H9 (cell line): ENCODE measurements around the gene CASP8. TPM values are rescaled to one million over a fixed set of nuclear protein-coding genes. Genes with fewer than 3 reads are reported as not detected.

ENCODE experiments used
- DNase-seq: peaks from one replicate; pipeline ENCODE4 v3.0.0-alpha.2; 2017
- H2AFZ ChIP-seq: one replicate; pipeline ENCODE4 v1.6.1; 2013; ENCODE audit warnings: mild to moderate bottlenecking, low read length, control low read depth, moderate library complexity
- H2AK5ac ChIP-seq: 2 replicates; pipeline ENCODE4 v1.6.1; 2013; ENCODE audit warnings: low read length, control low read depth, mixed read lengths; ENCODE audit not compliant: insufficient read length
- H2BK120ac ChIP-seq: one replicate; pipeline ENCODE4 v1.6.1; 2013; ENCODE audit warnings: low read depth, mild to moderate bottlenecking, low read length, control low read depth, inconsistent platforms; ENCODE audit not compliant: poor library complexity, severe bottlenecking
- H2BK12ac ChIP-seq: 2 replicates; pipeline ENCODE4 v1.6.1; 2013; ENCODE audit warnings: low read length, control low read depth, mixed read lengths, low read depth; ENCODE audit not compliant: insufficient read length
- H2BK15ac ChIP-seq: 2 replicates; pipeline ENCODE4 v1.6.1; 2013; ENCODE audit warnings: low read depth, low read length, control low read depth
- H2BK20ac ChIP-seq: one replicate; pipeline ENCODE4 v1.6.1; 2013; ENCODE audit warnings: low read depth, mild to moderate bottlenecking, low read length, control low read depth, inconsistent platforms; ENCODE audit not compliant: poor library complexity, severe bottlenecking
- H2BK5ac ChIP-seq: 2 replicates; pipeline ENCODE4 v1.6.1; 2013; ENCODE audit warnings: low read length, control low read depth, mixed read lengths; ENCODE audit not compliant: insufficient read length
- H3K14ac ChIP-seq: 2 replicates; pipeline ENCODE4 v1.6.1; 2013; ENCODE audit warnings: low read length, control low read depth; ENCODE audit not compliant: insufficient read depth
- H3K18ac ChIP-seq: 2 replicates; pipeline ENCODE4 v1.6.1; 2013; ENCODE audit warnings: low read depth, mild to moderate bottlenecking, mixed read lengths, low read length, control low read depth; ENCODE audit not compliant: insufficient read length
- H3K23ac ChIP-seq: 2 replicates; pipeline ENCODE4 v1.6.1; 2013; ENCODE audit warnings: low read length, control low read depth, mixed read lengths, low read depth; ENCODE audit not compliant: insufficient read length
- H3K23me2 ChIP-seq: 2 replicates; pipeline ENCODE4 v1.6.1; 2013; ENCODE audit warnings: low read depth, mild to moderate bottlenecking, mixed read lengths, low read length, control low read depth; ENCODE audit not compliant: insufficient read length, poor library complexity, severe bottlenecking
- H3K27ac ChIP-seq: 2 replicates; pipeline ENCODE4 v1.5.1; 2013; ENCODE audit warnings: low read length, control low read depth, mixed read lengths, low read depth; ENCODE audit not compliant: insufficient read length
- H3K27me3 ChIP-seq: 2 replicates; pipeline ENCODE4 v1.6.1; 2013; ENCODE audit warnings: low read length, control low read depth, inconsistent platforms; ENCODE audit not compliant: insufficient read depth
- H3K4ac ChIP-seq: 2 replicates; pipeline ENCODE4 v1.6.1; 2013; ENCODE audit warnings: low read depth, mild to moderate bottlenecking, control low read depth, inconsistent platforms, low read length, moderate library complexity
- H3K4me1 ChIP-seq: 2 replicates; pipeline ENCODE4 v1.6.1; 2013; ENCODE audit warnings: low read length, control low read depth, inconsistent platforms; ENCODE audit not compliant: insufficient read depth
- H3K4me2 ChIP-seq: 2 replicates; pipeline ENCODE4 v1.6.1; 2013; ENCODE audit warnings: low read length, control low read depth, mixed read lengths; ENCODE audit not compliant: insufficient read length, insufficient read depth
- H3K56ac ChIP-seq: 2 replicates; pipeline ENCODE4 v1.6.1; 2013; ENCODE audit warnings: low read depth, mild to moderate bottlenecking, mixed read lengths, low read length, control low read depth; ENCODE audit not compliant: insufficient read length
- H3K79me1 ChIP-seq: 2 replicates; pipeline ENCODE4 v1.6.1; 2013; ENCODE audit warnings: low read depth, mild to moderate bottlenecking, moderate library complexity, low read length, control low read depth, inconsistent platforms; ENCODE audit not compliant: insufficient read depth, poor library complexity, severe bottlenecking
- H3K79me2 ChIP-seq: 2 replicates; pipeline ENCODE4 v1.6.1; 2013; ENCODE audit warnings: low read length, control low read depth, inconsistent platforms; ENCODE audit not compliant: insufficient read depth
- H3K9ac ChIP-seq: 2 replicates; pipeline ENCODE4 v1.6.1; 2013; ENCODE audit warnings: low read length, control low read depth, mixed read lengths; ENCODE audit not compliant: insufficient read length; ENCODE audit errors: extremely low read depth
- H3K9me3 ChIP-seq: one replicate; pipeline ENCODE4 v1.6.1; 2013; ENCODE audit warnings: low read depth, low read length, inconsistent platforms; ENCODE audit not compliant: control insufficient read depth
- H3T11ph ChIP-seq: one replicate; pipeline ENCODE4 v1.6.1; 2013; ENCODE audit warnings: mild to moderate bottlenecking, low read length, control low read depth, inconsistent platforms
- H4K20me1 ChIP-seq: one replicate; pipeline ENCODE4 v1.6.1; 2013; ENCODE audit not compliant: control insufficient read depth, insufficient read length, insufficient read depth
- H4K5ac ChIP-seq: 2 replicates; pipeline ENCODE4 v1.6.1; 2013; ENCODE audit warnings: low read depth, mild to moderate bottlenecking, mixed read lengths, low read length, control low read depth; ENCODE audit not compliant: insufficient read length
- H4K8ac ChIP-seq: replicated peaks from 2 replicates; pipeline ENCODE4 v1.6.1; 2013; ENCODE audit warnings: low read length, control low read depth, mixed read lengths, low read depth; ENCODE audit not compliant: insufficient read length
- H4K91ac ChIP-seq: 2 replicates; pipeline ENCODE4 v1.6.1; 2013; ENCODE audit warnings: low read depth, mild to moderate bottlenecking, moderate library complexity, mixed read lengths, low read length, control low read depth; ENCODE audit not compliant: insufficient read length
- H3K27ac Mint-ChIP-seq, 3 experiments: 2 replicates in 2 of 3; 3 replicates in 1 of 3; pipeline ENCODE4 v1.8.0; 2020 to 2021; ENCODE audit warnings: mixed read lengths in 3 of 3, mild to moderate bottlenecking in 1 of 3, moderate library complexity in 1 of 3
- H3K27me3 Mint-ChIP-seq: 2 replicates; pipeline ENCODE4 v1.8.0; 2021; ENCODE audit warnings: low read depth, mild to moderate bottlenecking, moderate library complexity, mixed read lengths
- H3K36me3 Mint-ChIP-seq, 3 experiments: 2 replicates in 2 of 3; 3 replicates in 1 of 3; pipeline ENCODE4 v1.8.0; 2020 to 2021; ENCODE audit warnings: low read depth in 3 of 3, mixed read lengths in 3 of 3; ENCODE audit not compliant: insufficient read depth in 1 of 3
- H3K4me1 Mint-ChIP-seq, 2 experiments: 2 replicates each; pipeline ENCODE4 v1.8.0; 2020; ENCODE audit warnings: mixed read lengths in 2 of 2
- H3K4me3 Mint-ChIP-seq, 2 experiments: 2 replicates in 1 of 2; 3 replicates in 1 of 2; pipeline ENCODE4 v1.8.0; 2020 to 2021; ENCODE audit warnings: mild to moderate bottlenecking in 2 of 2, mixed read lengths in 2 of 2, moderate library complexity in 1 of 2
- H3K9me3 Mint-ChIP-seq, 2 experiments: 2 replicates in 1 of 2; 3 replicates in 1 of 2; pipeline ENCODE4 v1.8.0; 2020; ENCODE audit warnings: mild to moderate bottlenecking in 2 of 2, mixed read lengths in 2 of 2, moderate library complexity in 1 of 2
- WGBS: extraction: QIAGEN DNeasy Blood & Tissue Kit; methylation state at CpG from one replicate; pipeline ENCODE4 v1.1.7; 2013; ENCODE audit warnings: missing lambda C conversion rate, low lambda C conversion rate, mixed read lengths; ENCODE audit not compliant: insufficient read length; ENCODE audit errors: extremely low coverage; 5-methylcytosine and 5-hydroxymethylcytosine counted together
- total RNA-seq: library from RNA; stranded (reverse); gene quantifications from 2 replicates; pipeline ENCODE4 v1.2.1, GENCODE V29; 2021
- TF ChIP-seq, protein P1 (sequence below): fragments of 200-600 bp; sonication (generic); conservative IDR thresholded peaks from 3 replicates; pipeline ENCODE4 v1.8.0; 2021; ENCODE audit warnings: antibody characterized with exemption, mild to moderate bottlenecking

Gene CASP8
- total RNA-seq, 1 experiment from 2014 or later: 10.0 TPM

GRCh38 chr2:201231781-201232466 is 28.4 kb upstream of the CASP8 start:
- Histone ChIP-seq H3K23ac (no peak overlapping the region), H3K9ac (no peak overlapping the region), H3K18ac (no peak overlapping the region), H3K4ac (no peak overlapping the region), H2BK12ac (no peak overlapping the region), H2AK5ac (no peak overlapping the region), H3K23me2 (no peaks in the 10 kb centered on the region), H3K27ac (no peak overlapping the region), H4K5ac (no peak overlapping the region), H3K56ac (no peak overlapping the region), H2AFZ (no peak overlapping the region), H3K79me1 (no peaks in the 10 kb centered on the region), H3K9me3 (no peaks in the 10 kb centered on the region), H3K14ac (no peak overlapping the region), H3K4me1 (no peaks in the 10 kb centered on the region), H4K20me1 (no peaks in the 10 kb centered on the region), H3K4me2 (no peak overlapping the region), H3K27me3 (no peaks in the 10 kb centered on the region), H2BK15ac (no peak overlapping the region), H4K8ac (no peak overlapping the region), H2BK120ac (no peak overlapping the region), H3K79me2 (no peaks in the 10 kb centered on the region), H4K91ac (no peak overlapping the region), H3T11ph (no peak overlapping the region), H2BK20ac (no peak overlapping the region), H2BK5ac (no peak overlapping the region)
- Mint-ChIP-seq H3K36me3 (peaks cover 0 to 4% (median 0%) of the 10 kb centered on the region in 3 experiments; a peak in 2 of 7 replicates), H3K4me1 (peaks cover 14 to 23% of the 10 kb centered on the region in 2 experiments), H3K4me3 (no peak overlapping the region), H3K27ac (peak overlapping the region in 1 of 3 experiments; percentile 73; a peak in 1 of 7 replicates), H3K9me3 (no peaks in the 10 kb centered on the region), H3K27me3 (peaks cover 1% of the 10 kb centered on the region)
- DNase-seq: peak; percentile 94
- WGBS: no CpG with 5 or more reads among the region's 8 CpGs
- TF ChIP-seq, protein P1, sequence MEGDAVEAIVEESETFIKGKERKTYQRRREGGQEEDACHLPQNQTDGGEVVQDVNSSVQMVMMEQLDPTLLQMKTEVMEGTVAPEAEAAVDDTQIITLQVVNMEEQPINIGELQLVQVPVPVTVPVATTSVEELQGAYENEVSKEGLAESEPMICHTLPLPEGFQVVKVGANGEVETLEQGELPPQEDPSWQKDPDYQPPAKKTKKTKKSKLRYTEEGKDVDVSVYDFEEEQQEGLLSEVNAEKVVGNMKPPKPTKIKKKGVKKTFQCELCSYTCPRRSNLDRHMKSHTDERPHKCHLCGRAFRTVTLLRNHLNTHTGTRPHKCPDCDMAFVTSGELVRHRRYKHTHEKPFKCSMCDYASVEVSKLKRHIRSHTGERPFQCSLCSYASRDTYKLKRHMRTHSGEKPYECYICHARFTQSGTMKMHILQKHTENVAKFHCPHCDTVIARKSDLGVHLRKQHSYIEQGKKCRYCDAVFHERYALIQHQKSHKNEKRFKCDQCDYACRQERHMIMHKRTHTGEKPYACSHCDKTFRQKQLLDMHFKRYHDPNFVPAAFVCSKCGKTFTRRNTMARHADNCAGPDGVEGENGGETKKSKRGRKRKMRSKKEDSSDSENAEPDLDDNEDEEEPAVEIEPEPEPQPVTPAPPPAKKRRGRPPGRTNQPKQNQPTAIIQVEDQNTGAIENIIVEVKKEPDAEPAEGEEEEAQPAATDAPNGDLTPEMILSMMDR: peak; percentile 91
